HepG2 (cell line): ENCODE data around the gene EGFR. TPM values are rescaled to one million over a fixed set of nuclear protein-coding genes. Genes with fewer than 3 reads are reported as not detected.

Experiments used
- NAIF1 ChIP-seq: sonication (generic); formaldehyde crosslinking; IDR thresholded peaks from 2 replicates; pipeline ENCODE4 v1.5.0; 2020; ENCODE audit warnings: mild to moderate bottlenecking, missing genetic modification reagents, borderline replicate concordance
- TBX3 ChIP-seq: fragments of 450-650 bp; IDR thresholded peaks from 2 replicates; pipeline ENCODE4 v1.6.1; 2017; ENCODE audit warnings: antibody characterized with exemption, mild to moderate bottlenecking, inconsistent platforms, borderline replicate concordance
- ZBTB38 ChIP-seq: sonication (generic); formaldehyde crosslinking; IDR thresholded peaks from 2 replicates; pipeline ENCODE4 v1.5.1; 2020; ENCODE audit warnings: mild to moderate bottlenecking, missing genetic modification reagents
- ZNF773 ChIP-seq: sonication (generic); formaldehyde crosslinking; IDR thresholded peaks from 2 replicates; pipeline ENCODE4 v1.4.0; 2020; ENCODE audit warnings: missing genetic modification reagents, borderline replicate concordance
- polyA plus RNA-seq, 8 experiments: library from polyadenylated mRNA; depleted of rRNA in 3 of 8; stranded (reverse) in 7 of 8; unstranded in 1 of 8; fragments of >200 nt; fragmentation: Illumina TruSeq in 4 of 8; extraction: Trizol in 4 of 8; gene quantifications; 2 replicates each; pipeline versions ENCODE4 v1.2.1 to v1.2.3, GENCODE V29; 2011 to 2016; ENCODE audit warnings: low read depth in 4 of 8, missing spikeins in 1 of 8, mixed read lengths in 1 of 8; ENCODE audit not compliant: insufficient read depth in 1 of 8
- total RNA-seq, 5 experiments: library from RNA; depleted of rRNA; stranded (reverse); fragments of >200 nt; fragmentation: Illumina TruSeq; extraction: Trizol; gene quantifications; 2 replicates each; pipeline ENCODE4 v1.2.3, GENCODE V29; 2016; ENCODE audit warnings: low read depth in 1 of 5
- TF ChIP-seq, protein P1 (sequence below): IDR thresholded peaks from 2 replicates; pipeline ENCODE4 v1.6.1; 2016; ENCODE audit warnings: low read depth, missing genetic modification reagents, missing compliant biosample characterization
- TF ChIP-seq, protein P2 (sequence below): sonication (generic); formaldehyde crosslinking; IDR thresholded peaks from 2 replicates; pipeline ENCODE4 v1.4.0; 2020; ENCODE audit warnings: missing genetic modification reagents
- TF ChIP-seq, protein P3 (sequence below): sonication (generic); formaldehyde crosslinking; IDR thresholded peaks from 2 replicates; pipeline ENCODE4 v1.8.0; 2022; ENCODE audit warnings: missing genetic modification reagents, mild to moderate bottlenecking, inconsistent platforms, borderline replicate concordance
- TF ChIP-seq, protein P4 (sequence below): sonication (generic); formaldehyde crosslinking; IDR thresholded peaks from 2 replicates; pipeline ENCODE4 v1.4.0; 2020; ENCODE audit warnings: mild to moderate bottlenecking, missing genetic modification reagents
- TF ChIP-seq, protein P5 (sequence below): sonication (generic); formaldehyde crosslinking; IDR thresholded peaks from 2 replicates; pipeline ENCODE4 v1.4.0; 2020; ENCODE audit warnings: missing genetic modification reagents

The EGFR gene
- total and polyA plus RNA-seq, 2 of the 13 experiments (the other 11 are each of a cell fraction or from before 2014, with no cell fraction given), result 7.0 to 10.0 TPM

DNA sequence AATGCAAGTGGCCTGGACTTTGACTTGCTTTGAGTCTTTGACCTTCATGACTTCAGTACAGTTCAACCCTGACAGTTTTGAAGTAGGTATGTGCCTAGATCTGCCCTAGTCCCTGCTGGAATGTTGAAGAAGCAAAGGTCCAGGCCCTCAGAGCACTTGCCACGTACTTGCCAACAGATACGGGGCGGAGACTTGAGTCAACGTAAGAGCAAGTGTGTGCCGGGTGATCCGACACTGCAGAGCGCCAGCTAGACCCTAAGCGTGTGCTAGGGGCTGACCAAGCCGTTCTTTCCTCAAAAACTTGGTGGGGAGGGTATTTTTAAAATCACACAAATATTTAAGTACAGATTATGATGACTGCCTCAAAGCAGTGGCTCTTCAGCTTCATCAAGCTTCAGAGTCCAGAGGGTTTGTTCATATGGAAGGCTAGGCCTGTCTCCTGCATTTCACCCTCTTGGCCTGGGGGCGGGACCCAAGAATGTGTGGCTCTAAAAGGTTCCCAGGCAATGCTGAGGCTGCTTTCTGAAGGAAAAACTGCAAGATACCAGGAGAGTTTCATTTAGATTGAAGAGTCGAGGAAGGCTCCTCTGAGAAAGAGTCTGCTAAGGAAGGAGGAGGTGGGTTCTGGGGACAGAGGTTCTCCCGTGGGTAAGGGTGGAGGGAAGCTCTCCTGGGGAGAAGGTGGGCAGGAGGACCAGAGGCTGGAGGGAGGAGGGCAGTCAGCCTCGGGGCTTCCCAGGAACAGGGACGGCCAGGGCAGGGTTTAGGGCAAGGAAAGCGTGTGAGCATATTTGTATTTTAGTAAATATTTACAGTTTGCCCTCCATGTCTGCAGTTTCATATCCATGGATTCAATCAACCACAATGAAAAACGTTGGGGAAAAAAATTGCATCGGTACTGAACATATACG, 160.3 kb downstream of the EGFR start (continued):
- TF ChIP-seq, protein P1, sequence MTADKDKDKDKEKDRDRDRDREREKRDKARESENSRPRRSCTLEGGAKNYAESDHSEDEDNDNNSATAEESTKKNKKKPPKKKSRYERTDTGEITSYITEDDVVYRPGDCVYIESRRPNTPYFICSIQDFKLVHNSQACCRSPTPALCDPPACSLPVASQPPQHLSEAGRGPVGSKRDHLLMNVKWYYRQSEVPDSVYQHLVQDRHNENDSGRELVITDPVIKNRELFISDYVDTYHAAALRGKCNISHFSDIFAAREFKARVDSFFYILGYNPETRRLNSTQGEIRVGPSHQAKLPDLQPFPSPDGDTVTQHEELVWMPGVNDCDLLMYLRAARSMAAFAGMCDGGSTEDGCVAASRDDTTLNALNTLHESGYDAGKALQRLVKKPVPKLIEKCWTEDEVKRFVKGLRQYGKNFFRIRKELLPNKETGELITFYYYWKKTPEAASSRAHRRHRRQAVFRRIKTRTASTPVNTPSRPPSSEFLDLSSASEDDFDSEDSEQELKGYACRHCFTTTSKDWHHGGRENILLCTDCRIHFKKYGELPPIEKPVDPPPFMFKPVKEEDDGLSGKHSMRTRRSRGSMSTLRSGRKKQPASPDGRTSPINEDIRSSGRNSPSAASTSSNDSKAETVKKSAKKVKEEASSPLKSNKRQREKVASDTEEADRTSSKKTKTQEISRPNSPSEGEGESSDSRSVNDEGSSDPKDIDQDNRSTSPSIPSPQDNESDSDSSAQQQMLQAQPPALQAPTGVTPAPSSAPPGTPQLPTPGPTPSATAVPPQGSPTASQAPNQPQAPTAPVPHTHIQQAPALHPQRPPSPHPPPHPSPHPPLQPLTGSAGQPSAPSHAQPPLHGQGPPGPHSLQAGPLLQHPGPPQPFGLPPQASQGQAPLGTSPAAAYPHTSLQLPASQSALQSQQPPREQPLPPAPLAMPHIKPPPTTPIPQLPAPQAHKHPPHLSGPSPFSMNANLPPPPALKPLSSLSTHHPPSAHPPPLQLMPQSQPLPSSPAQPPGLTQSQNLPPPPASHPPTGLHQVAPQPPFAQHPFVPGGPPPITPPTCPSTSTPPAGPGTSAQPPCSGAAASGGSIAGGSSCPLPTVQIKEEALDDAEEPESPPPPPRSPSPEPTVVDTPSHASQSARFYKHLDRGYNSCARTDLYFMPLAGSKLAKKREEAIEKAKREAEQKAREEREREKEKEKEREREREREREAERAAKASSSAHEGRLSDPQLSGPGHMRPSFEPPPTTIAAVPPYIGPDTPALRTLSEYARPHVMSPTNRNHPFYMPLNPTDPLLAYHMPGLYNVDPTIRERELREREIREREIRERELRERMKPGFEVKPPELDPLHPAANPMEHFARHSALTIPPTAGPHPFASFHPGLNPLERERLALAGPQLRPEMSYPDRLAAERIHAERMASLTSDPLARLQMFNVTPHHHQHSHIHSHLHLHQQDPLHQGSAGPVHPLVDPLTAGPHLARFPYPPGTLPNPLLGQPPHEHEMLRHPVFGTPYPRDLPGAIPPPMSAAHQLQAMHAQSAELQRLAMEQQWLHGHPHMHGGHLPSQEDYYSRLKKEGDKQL (CRISPR knock-in tag), result peak; percentile 68; the same call in 1 of the 2 replicates
- no peak for TF ChIP-seq TBX3
- TF ChIP-seq, protein P2, sequence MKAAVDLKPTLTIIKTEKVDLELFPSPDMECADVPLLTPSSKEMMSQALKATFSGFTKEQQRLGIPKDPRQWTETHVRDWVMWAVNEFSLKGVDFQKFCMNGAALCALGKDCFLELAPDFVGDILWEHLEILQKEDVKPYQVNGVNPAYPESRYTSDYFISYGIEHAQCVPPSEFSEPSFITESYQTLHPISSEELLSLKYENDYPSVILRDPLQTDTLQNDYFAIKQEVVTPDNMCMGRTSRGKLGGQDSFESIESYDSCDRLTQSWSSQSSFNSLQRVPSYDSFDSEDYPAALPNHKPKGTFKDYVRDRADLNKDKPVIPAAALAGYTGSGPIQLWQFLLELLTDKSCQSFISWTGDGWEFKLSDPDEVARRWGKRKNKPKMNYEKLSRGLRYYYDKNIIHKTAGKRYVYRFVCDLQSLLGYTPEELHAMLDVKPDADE (CRISPR knock-in tag), result 0 out of 2 replicates have a peak, but pooled peaks have one; percentile 38
- TF ChIP-seq NAIF1, result no peak; the same call in 1 of the 2 replicates
- TF ChIP-seq, protein P3, sequence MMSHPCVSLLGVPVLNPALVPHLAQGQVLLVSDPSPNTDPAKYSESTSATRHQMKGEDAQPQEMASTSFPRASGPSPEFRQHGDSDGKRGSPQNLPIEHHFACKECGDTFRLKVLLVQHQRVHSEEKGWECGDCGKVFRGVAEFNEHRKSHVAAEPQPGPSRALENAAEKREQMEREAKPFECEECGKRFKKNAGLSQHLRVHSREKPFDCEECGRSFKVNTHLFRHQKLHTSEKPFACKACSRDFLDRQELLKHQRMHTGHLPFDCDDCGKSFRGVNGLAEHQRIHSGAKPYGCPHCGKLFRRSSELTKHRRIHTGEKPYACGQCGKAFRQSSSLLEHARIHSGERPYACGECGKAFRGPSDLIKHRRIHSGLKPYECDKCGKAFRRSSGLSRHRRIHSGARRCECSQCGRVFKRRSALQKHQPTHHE (CRISPR knock-in tag), result no peak
- TF ChIP-seq, protein P4, sequence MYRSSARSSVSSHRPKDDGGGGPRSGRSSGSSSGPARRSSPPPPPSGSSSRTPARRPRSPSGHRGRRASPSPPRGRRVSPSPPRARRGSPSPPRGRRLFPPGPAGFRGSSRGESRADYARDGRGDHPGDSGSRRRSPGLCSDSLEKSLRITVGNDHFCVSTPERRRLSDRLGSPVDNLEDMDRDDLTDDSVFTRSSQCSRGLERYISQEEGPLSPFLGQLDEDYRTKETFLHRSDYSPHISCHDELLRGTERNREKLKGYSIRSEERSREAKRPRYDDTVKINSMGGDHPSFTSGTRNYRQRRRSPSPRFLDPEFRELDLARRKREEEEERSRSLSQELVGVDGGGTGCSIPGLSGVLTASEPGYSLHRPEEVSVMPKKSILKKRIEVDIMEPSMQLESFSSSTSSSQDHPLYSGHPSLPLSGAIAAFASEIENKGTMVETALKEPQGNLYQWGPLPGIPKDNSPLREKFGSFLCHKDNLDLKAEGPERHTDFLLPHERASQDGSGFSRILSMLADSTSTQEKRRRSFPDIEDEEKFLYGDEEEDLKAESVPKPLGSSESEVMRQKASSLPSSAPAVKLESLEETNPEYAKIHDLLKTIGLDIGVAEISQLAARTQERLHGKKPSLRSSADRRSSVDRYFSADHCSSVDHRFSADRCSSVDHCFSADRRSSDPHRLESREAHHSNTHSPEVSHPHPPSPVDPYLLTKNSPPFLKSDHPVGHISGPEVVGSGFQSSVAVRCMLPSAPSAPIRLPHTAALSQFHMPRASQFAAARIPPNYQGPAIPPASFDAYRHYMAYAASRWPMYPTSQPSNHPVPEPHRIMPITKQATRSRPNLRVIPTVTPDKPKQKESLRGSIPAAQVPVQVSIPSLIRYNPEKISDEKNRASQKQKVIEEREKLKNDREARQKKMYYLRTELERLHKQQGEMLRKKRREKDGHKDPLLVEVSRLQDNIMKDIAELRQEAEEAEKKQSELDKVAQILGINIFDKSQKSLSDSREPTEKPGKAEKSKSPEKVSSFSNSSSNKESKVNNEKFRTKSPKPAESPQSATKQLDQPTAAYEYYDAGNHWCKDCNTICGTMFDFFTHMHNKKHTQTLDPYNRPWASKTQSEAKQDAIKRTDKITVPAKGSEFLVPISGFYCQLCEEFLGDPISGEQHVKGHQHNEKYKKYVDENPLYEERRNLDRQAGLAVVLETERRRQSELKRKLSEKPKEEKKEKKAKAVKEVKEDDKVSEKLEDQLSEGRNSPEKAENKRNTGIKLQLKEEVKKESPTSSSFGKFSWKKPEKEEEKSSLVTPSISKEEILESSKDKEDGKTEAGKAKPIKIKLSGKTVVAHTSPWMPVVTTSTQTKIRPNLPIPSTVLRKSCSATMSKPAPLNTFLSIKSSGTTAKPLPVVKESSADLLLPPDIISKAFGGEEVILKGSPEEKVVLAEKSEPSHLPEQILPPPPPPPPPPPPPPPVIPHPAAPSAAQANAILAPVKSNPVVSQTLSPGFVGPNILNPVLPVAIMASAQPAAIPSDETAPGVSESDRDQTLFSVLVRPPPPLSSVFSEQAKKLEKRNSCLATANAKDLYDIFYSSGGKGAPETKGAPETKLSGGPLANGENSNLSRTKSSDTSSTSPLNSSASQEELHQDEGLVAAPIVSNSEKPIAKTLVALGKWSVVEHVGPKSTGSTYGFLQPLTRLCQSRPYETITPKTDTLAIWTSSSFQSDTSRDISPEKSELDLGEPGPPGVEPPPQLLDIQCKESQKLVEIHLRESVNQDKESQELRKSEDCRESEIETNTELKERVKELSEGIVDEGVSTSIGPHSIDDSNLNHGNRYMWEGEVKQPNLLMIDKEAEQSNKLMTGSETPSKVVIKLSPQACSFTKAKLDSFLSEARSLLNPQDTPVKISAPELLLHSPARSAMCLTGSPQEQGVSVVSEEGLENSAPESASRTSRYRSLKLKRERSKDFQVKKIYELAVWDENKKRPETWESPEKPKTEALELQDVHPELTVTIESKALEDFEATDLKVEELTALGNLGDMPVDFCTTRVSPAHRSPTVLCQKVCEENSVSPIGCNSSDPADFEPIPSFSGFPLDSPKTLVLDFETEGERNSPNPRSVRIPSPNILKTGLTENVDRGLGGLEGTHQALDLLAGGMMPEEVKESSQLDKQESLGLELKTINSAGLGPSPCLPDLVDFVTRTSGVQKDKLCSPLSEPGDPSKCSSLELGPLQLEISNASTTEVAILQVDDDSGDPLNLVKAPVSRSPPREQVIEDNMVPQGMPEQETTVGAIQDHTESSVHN, result no peak
- peak; percentile 79 for TF ChIP-seq ZBTB38
- TF ChIP-seq ZNF773 (CRISPR knock-in tag), result no peak
- TF ChIP-seq, protein P5, sequence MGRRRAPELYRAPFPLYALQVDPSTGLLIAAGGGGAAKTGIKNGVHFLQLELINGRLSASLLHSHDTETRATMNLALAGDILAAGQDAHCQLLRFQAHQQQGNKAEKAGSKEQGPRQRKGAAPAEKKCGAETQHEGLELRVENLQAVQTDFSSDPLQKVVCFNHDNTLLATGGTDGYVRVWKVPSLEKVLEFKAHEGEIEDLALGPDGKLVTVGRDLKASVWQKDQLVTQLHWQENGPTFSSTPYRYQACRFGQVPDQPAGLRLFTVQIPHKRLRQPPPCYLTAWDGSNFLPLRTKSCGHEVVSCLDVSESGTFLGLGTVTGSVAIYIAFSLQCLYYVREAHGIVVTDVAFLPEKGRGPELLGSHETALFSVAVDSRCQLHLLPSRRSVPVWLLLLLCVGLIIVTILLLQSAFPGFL (CRISPR knock-in tag), result no peak
